ENCODE measurements around the gene GDPGP1.
A peak's percentile ranks its signal among the peaks of the same experiment; 100 is the strongest.
"Not testable (repeated sequence)": the region's sequence is repeated elsewhere in the genome, so short reads cannot be mapped to it uniquely, and the experiment has no call there.

The GDPGP1 gene

GRCh38 chr15:90249203-90249863 is 15.3 kb downstream of the GDPGP1 start, which contains the start of gene TTLL13:
TSS of gene TTLL13 (plus strand) at chr15:90249556. CDS start at chr15:90250631, 1,075 bp downstream.
- DNase-seq (ENCODE audit: extremely low read depth, insufficient read length) = peak; percentile 75
- Histone ChIP-seq H3K36me3 (ENCODE audit: control insufficient read depth, insufficient read depth, low read length) (no peaks in the 10 kb centered on the region), H3K27me3 (replicated peaks; ENCODE audit: control insufficient read depth, insufficient read depth, low read length) (peaks cover 2% of the 10 kb centered on the region; the same call in 1 of the 2 replicates), H3K4me3 (replicated peaks; ENCODE audit: low read depth, low read length) (peak within 1 kb of the TSS; percentile 64)
- TF ChIP-seq CTCF (IDR thresholded peaks at IDR 0.05; ENCODE audit: insufficient read depth, low read length, poor library complexity, severe bottlenecking) = no peak

GRCh38 chr15:90257776-90258175 is 23.8 kb downstream of the GDPGP1 start:
- Histone ChIP-seq H3K36me3 (ENCODE audit: control insufficient read depth, insufficient read depth, low read length) (no peaks in the 10 kb centered on the region), H3K4me3 (replicated peaks; ENCODE audit: low read depth, low read length) (no peak overlapping the region), H3K27me3 (replicated peaks; ENCODE audit: control insufficient read depth, insufficient read depth, low read length) (no peaks in the 10 kb centered on the region; the same call in 1 of the 2 replicates)
- no peak for DNase-seq (ENCODE audit: extremely low read depth, insufficient read length)
- no peak for TF ChIP-seq CTCF (IDR thresholded peaks at IDR 0.05; ENCODE audit: insufficient read depth, low read length, poor library complexity, severe bottlenecking)

- no peak for TF ChIP-seq CTCF (IDR thresholded peaks at IDR 0.05; ENCODE audit: insufficient read depth, low read length, poor library complexity, severe bottlenecking)
- peak; percentile 61 for DNase-seq (ENCODE audit: extremely low read depth, insufficient read length)
These were observed 25.5 kb downstream of the GDPGP1 start for GRCh38 chr15:90259524-90259923.

GRCh38 chr15:90260731-90261130 is 26.7 kb downstream of the GDPGP1 start:
- H3K36me3 ChIP-seq (ENCODE audit: control insufficient read depth, insufficient read depth, low read length); H3K4me3 ChIP-seq (replicated peaks; ENCODE audit: low read depth, low read length); DNase-seq (ENCODE audit: extremely low read depth, insufficient read length); H3K27me3 ChIP-seq (replicated peaks; ENCODE audit: control insufficient read depth, insufficient read depth, low read length): not testable (repeated sequence)

More at GRCh38 chr15:90259524-90259923, 25.5 kb downstream of the GDPGP1 start:
- no peak overlapping the region for H3K4me3 ChIP-seq (replicated peaks; ENCODE audit: low read depth, low read length)
- H3K36me3 ChIP-seq (ENCODE audit: control insufficient read depth, insufficient read depth, low read length) = no peaks in the 10 kb centered on the region
- H3K27me3 ChIP-seq (replicated peaks; ENCODE audit: control insufficient read depth, insufficient read depth, low read length) = no peaks in the 10 kb centered on the region

GRCh38 chr15:90261811-90262210 is 27.8 kb downstream of the GDPGP1 start:
- no peak for TF ChIP-seq CTCF (IDR thresholded peaks at IDR 0.05; ENCODE audit: insufficient read depth, low read length, poor library complexity, severe bottlenecking)
- Histone ChIP-seq H3K27me3 (replicated peaks; ENCODE audit: control insufficient read depth, insufficient read depth, low read length) (no peaks in the 10 kb centered on the region), H3K36me3 (ENCODE audit: control insufficient read depth, insufficient read depth, low read length) (no peaks in the 10 kb centered on the region), H3K4me3 (replicated peaks; ENCODE audit: low read depth, low read length) (no peak overlapping the region)
- DNase-seq (ENCODE audit: extremely low read depth, insufficient read length) = no peak

GRCh38 chr15:90262426-90262825 is 28.4 kb downstream of the GDPGP1 start:
- Histone ChIP-seq H3K36me3 (ENCODE audit: control insufficient read depth, insufficient read depth, low read length) (no peaks in the 10 kb centered on the region), H3K27me3 (replicated peaks; ENCODE audit: control insufficient read depth, insufficient read depth, low read length) (no peaks in the 10 kb centered on the region), H3K4me3 (replicated peaks; ENCODE audit: low read depth, low read length) (no peak overlapping the region)
- no peak for DNase-seq (ENCODE audit: extremely low read depth, insufficient read length)
- no peak for TF ChIP-seq CTCF (IDR thresholded peaks at IDR 0.05; ENCODE audit: insufficient read depth, low read length, poor library complexity, severe bottlenecking)

Data from GM06990 (cell line).